Caki2 (cell line): Measurements from ENCODE around the gene AEBP2. TPM values are rescaled to one million over a fixed set of nuclear protein-coding genes. Genes with fewer than 3 reads are reported as not detected.
"Not testable (repeated sequence)": the region's sequence is repeated elsewhere in the genome, so short reads cannot be mapped to it uniquely, and the experiment has no call there.

Experiments
- DNase-seq: peaks from one replicate; pipeline ENCODE4 v3.0.0-alpha.2; 2015; ENCODE audit warnings: low read depth
- in situ Hi-C: cut with HindIII; loops from 2 replicates; pipeline ENCODE4 v1.10.0; 2016; ENCODE audit warnings: low sequenced_read_pairs, low pct_unique_long_range_greater_than_20kb, mixed read lengths
- total RNA-seq: library from RNA; depleted of rRNA; stranded (reverse); fragments of >200 nt; shearing (Covaris generic); gene quantifications from 2 replicates; pipeline ENCODE4 v1.2.3, GENCODE V29; 2014; ENCODE audit warnings: low replicate concordance

Gene AEBP2
- total RNA-seq, 1 experiment from 2014 or later = 10.0 TPM

- DNase-seq, in situ Hi-C loops: not testable (repeated sequence)
Observed at GRCh38 chr12:19413582-19413981, 25.7 kb upstream of the AEBP2 start.

- in situ Hi-C loops = no loop called here
- DNase-seq = no peak
Observed at GRCh38 chr12:19415563-19415962, 23.7 kb upstream of the AEBP2 start.

- DNase-seq = no peak
- in situ Hi-C loops = no loop called here
Observed at GRCh38 chr12:19419086-19419485, 20.2 kb upstream of the AEBP2 start.

- in situ Hi-C loops = no loop called here
- DNase-seq = no peak
Observed at GRCh38 chr12:19421503-19422282, 17.6 kb upstream of the AEBP2 start.

- in situ Hi-C loops = no loop called here
- no peak for DNase-seq
Observed at GRCh38 chr12:19423166-19423930, 15.9 kb upstream of the AEBP2 start.

- in situ Hi-C loops = no loop called here
- DNase-seq = no peak
Observed at GRCh38 chr12:19428246-19428645, 11.0 kb upstream of the AEBP2 start.

- in situ Hi-C loops, DNase-seq: not testable (repeated sequence)
Observed at GRCh38 chr12:19429491-19429890, 9.8 kb upstream of the AEBP2 start.

GRCh38 chr12:19430988-19431387, 8.3 kb upstream of the AEBP2 start:
- in situ Hi-C loops = no loop called here
- no peak for DNase-seq

- in situ Hi-C loops = no loop called here
- DNase-seq = peak; percentile 13
Observed at GRCh38 chr12:19431407-19432308, 7.6 kb upstream of the AEBP2 start.

GRCh38 chr12:19432309-19433170, 6.8 kb upstream of the AEBP2 start:
- in situ Hi-C loops = no loop called here

GRCh38 chr12:19434538-19434937, 4.8 kb upstream of the AEBP2 start:
- in situ Hi-C loops = no loop called here
- no peak for DNase-seq

More at GRCh38 chr12:19432309-19433170, 6.8 kb upstream of the AEBP2 start:
- no peak for DNase-seq

- in situ Hi-C loops = no loop called here
- no peak for DNase-seq
Observed at GRCh38 chr12:19435831-19436497, 3.3 kb upstream of the AEBP2 start.

GRCh38 chr12:19436931-19437330, 2.4 kb upstream of the AEBP2 start:
- DNase-seq = no peak
- in situ Hi-C loops = no loop called here

- in situ Hi-C loops = no loop called here
- no peak for DNase-seq
Observed at GRCh38 chr12:19437996-19438395, 1.3 kb upstream of the AEBP2 start.

- in situ Hi-C loops = no loop called here
Observed at GRCh38 chr12:19440019-19440858, 947 bp downstream of the AEBP2 start.

GRCh38 chr12:19440916-19441315, 1.6 kb downstream of the AEBP2 start:
- in situ Hi-C loops = no loop called here
- DNase-seq = no peak

More at GRCh38 chr12:19440019-19440858, 947 bp downstream of the AEBP2 start:
- DNase-seq = peak; percentile 39
